GM10266 (cell line): Measurements from ENCODE around the gene CD6.

Experiments used
- DNase-seq: peaks from one replicate; pipeline ENCODE4 v3.0.0; 2012; ENCODE audit errors: extremely low spot score
- TF ChIP-seq, protein P1 (sequence below): IDR thresholded peaks from 2 replicates; pipeline ENCODE4 v1.5.1; 2012; ENCODE audit warnings: mild to moderate bottlenecking, low read depth; ENCODE audit not compliant: control insufficient read depth, insufficient read depth; ENCODE audit errors: missing control alignments

Gene CD6, protein sequence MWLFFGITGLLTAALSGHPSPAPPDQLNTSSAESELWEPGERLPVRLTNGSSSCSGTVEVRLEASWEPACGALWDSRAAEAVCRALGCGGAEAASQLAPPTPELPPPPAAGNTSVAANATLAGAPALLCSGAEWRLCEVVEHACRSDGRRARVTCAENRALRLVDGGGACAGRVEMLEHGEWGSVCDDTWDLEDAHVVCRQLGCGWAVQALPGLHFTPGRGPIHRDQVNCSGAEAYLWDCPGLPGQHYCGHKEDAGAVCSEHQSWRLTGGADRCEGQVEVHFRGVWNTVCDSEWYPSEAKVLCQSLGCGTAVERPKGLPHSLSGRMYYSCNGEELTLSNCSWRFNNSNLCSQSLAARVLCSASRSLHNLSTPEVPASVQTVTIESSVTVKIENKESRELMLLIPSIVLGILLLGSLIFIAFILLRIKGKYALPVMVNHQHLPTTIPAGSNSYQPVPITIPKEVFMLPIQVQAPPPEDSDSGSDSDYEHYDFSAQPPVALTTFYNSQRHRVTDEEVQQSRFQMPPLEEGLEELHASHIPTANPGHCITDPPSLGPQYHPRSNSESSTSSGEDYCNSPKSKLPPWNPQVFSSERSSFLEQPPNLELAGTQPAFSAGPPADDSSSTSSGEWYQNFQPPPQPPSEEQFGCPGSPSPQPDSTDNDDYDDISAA

DNA sequence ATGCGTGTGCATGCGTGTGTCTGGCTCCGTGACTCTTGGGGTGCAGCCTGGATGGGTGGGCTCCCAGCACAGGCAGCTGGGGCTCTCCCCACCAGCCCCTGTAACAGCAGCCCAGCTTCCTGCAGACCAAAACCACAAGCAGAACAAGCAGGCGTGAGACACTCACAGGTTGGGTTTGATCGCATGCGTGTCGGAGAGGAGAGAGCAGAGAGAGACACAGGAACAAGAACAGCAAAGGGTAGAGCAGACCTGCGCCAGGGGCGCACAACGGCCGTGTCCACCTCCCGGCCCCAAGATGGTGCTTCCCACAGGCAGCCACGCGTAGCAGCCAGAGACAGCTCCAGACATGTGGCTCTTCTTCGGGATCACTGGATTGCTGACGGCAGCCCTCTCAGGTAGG, at the start of gene CD6:
TSS of gene CD6 (plus strand) at position 161 of the 400 bp plus-strand sequence. CDS start at position 347, 186 bp downstream.
- TF ChIP-seq, protein P1, sequence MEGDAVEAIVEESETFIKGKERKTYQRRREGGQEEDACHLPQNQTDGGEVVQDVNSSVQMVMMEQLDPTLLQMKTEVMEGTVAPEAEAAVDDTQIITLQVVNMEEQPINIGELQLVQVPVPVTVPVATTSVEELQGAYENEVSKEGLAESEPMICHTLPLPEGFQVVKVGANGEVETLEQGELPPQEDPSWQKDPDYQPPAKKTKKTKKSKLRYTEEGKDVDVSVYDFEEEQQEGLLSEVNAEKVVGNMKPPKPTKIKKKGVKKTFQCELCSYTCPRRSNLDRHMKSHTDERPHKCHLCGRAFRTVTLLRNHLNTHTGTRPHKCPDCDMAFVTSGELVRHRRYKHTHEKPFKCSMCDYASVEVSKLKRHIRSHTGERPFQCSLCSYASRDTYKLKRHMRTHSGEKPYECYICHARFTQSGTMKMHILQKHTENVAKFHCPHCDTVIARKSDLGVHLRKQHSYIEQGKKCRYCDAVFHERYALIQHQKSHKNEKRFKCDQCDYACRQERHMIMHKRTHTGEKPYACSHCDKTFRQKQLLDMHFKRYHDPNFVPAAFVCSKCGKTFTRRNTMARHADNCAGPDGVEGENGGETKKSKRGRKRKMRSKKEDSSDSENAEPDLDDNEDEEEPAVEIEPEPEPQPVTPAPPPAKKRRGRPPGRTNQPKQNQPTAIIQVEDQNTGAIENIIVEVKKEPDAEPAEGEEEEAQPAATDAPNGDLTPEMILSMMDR: no peak
- DNase-seq: no peak

DNA sequence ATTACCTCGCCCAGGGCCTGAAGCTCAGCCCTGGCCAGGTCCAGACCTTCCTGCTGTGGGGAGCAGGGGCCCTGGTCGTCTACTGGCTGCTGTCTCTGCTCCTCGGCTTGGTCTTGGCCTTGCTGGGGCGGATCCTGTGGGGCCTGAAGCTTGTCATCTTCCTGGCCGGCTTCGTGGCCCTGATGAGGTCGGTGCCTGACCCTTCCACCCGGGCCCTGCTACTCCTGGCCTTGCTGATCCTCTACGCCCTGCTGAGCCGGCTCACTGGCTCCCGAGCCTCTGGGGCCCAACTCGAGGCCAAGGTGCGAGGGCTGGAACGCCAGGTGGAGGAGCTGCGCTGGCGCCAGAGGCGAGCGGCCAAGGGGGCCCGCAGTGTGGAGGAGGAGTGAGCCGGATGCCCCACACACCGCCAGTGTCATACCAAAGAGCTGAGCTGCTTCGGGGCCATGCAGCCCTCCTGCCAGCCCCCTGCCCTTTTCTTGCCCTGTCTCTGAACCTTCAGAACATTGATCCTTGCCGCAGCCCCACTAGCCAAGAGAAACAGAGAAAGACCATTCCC, 49.6 kb upstream of the CD6 start:
- DNase-seq: no peak
- TF ChIP-seq, protein P1: no peak

DNA sequence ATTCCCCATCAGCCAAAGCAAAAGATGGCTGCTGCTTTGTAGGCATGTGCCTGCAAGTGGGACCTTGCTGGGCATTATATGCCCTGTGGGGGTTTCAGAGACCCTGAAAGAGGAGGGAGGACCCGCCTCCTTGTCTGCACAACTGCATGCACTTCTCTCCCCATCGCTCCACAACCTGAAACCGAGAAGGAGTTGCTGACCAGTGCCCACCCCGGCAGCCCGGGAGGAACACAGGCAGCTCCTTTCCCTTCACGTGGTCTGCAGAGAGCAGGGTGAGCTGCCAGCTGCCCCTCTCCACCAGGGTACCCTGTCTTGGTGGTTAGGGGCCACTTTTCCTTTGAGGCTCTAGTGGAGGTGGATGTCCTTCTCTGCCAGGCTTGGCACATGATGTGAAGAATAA, 48.6 kb upstream of the CD6 start:
- TF ChIP-seq, protein P1: no peak
- no peak for DNase-seq

DNA sequence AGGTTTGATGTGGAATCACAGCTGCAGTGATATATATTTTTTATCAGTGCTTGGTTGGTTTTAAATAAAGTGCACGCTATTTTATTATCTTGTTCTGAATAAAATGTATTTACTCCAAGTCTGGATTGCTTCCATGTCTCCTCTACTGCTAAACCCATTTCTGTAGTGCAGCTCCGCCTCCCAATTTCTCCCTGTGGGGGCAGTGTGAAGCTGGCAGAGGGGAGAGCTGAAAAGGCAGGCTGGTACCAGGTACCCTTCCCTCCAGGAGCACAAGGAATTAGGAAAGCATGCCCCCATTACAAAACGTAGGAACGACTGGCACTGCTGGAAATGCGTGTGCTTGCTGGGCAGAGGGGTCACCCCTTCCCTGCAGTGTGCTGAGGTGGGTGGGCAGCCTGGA, 48.2 kb upstream of the CD6 start:
- no peak for DNase-seq
- TF ChIP-seq, protein P1: no peak

DNA sequence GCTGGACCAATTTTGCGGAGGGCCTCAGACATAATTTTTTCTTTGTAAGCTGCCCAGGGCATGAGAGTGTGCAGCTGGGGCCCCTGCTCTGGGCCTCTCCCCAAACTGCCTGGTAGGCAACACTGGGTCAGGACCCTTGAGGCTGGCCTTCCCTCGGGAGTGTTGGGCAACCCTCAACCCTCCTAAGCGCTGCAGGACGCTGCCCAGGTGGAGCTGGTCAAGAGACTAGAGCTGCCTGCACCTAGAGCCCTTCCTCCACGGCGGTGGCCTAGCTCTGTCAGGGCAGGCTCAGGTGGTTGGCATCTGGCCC, 47.7 kb upstream of the CD6 start:
- TF ChIP-seq, protein P1: no peak
- DNase-seq: no peak

DNA sequence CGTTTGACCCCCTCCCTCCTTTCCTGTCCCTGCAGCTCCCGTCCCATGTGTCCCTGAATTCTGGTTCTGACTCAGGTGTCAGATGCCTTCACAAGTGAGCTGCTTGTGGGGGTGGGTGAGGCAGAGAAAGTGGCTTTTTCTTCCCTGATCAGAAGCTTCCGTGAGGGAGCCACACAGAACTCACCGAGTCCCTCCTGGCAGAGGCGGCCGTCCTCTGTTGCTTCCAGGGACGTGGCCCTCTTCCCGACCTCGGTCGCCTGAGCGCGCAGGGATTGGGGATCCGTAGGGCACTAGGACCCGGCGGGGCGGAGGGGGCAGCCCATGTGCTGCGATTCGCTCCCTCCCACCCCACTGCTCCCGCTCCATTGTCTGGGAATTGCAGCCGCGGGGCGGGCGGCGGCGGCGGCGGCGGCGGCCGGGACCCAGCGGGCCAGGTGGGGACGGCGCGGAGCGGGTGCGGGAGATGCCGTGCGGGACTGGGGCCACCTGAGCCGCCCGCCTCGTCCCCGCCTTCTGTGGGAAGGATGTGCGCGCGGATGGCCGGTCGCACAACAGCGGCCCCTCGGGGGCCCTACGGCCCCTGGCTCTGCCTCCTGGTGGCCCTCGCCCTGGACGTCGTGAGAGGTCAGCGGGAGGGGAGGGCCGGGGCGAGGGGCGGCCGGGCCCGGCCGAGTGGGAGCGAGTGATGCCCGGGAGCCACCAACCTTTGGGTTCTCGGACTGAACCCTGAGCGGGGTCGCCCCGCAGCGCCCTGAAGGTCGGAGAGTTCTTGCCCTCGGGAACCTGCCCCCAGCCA, 47.2 kb upstream of the CD6 start, which contains the start of gene TMEM132A:
TSS of gene TMEM132A (plus strand) at position 351 of the 796 bp plus-strand sequence. CDS start at position 525, 174 bp downstream.
- TF ChIP-seq, protein P1: no peak
- peak; percentile 83 for DNase-seq
